ENCODE data around the gene WDR43. TPM values are rescaled to one million over a fixed set of nuclear protein-coding genes. Genes with fewer than 3 reads are reported as not detected.

WDR43 gene
- polyA plus RNA-seq, 1 donor (not counting 4 experiments of a cell fraction or from before 2014, with no cell fraction given) = 125 TPM

DNA sequence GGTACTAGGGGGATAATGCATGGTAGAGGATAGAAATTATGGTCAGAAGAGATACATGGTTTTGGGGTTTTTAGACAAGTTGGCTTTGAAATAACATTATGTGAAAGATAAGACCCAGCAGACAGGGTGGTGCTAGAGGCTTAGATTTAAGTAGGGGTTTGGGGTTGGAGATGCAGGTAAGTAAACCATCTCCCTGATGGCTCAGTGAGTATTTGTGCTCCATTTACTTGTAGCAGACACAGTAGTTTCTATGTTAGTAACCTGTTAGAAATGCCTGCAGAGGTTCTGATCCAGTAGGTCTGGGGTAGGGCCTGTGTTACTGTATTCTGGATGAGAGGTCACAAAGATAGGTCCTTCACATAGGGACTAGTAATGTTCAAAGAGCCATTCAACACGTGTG, 13.7 kb downstream of the WDR43 start:
- TF ChIP-seq, protein P1, sequence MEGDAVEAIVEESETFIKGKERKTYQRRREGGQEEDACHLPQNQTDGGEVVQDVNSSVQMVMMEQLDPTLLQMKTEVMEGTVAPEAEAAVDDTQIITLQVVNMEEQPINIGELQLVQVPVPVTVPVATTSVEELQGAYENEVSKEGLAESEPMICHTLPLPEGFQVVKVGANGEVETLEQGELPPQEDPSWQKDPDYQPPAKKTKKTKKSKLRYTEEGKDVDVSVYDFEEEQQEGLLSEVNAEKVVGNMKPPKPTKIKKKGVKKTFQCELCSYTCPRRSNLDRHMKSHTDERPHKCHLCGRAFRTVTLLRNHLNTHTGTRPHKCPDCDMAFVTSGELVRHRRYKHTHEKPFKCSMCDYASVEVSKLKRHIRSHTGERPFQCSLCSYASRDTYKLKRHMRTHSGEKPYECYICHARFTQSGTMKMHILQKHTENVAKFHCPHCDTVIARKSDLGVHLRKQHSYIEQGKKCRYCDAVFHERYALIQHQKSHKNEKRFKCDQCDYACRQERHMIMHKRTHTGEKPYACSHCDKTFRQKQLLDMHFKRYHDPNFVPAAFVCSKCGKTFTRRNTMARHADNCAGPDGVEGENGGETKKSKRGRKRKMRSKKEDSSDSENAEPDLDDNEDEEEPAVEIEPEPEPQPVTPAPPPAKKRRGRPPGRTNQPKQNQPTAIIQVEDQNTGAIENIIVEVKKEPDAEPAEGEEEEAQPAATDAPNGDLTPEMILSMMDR (optimal IDR thresholded peaks at IDR 0.05 in 1 of 3, IDR thresholded peaks at IDR 0.05 in 1 of 3, conservative IDR thresholded peaks at IDR 0.05 in 1 of 3; ENCODE audit: extremely low read depth in 1 of 3, insufficient read depth in 2 of 3, low read length in 3 of 3) = no peak
- Histone ChIP-seq H3K9ac (ENCODE audit: control insufficient read depth, extremely low read depth, insufficient read depth, low read length) (no peak overlapping the region), H3K4me2 (ENCODE audit: control insufficient read depth, extremely low read depth, insufficient read depth, low read depth, low read length) (no peak overlapping the region), H3K9me1 (ENCODE audit: control insufficient read depth, extremely low read depth, insufficient read depth, low read length) (no peaks in the 10 kb centered on the region), H3K36me3 (ENCODE audit: control insufficient read depth in 2 of 2, extremely low read depth in 1 of 2, insufficient read depth in 2 of 2, low read length in 2 of 2) (peaks cover 16 to 52% of the 10 kb centered on the region in 2 experiments), H2AFZ (ENCODE audit: control insufficient read depth, low read length) (no peak overlapping the region), H3K27me3 (ENCODE audit: control insufficient read depth, extremely low read depth, insufficient read depth, low read length) (no peaks in the 10 kb centered on the region), H3K79me2 (ENCODE audit: control insufficient read depth, insufficient read depth, low read length) (peaks cover 90% of the 10 kb centered on the region), H4K20me1 (ENCODE audit: control insufficient read depth, extremely low read depth, insufficient read depth, low read length) (peaks cover 25% of the 10 kb centered on the region), H3K9me3 (ENCODE audit: control insufficient read depth, low read depth, low read length) (no peaks in the 10 kb centered on the region), H3K27ac (ENCODE audit: control insufficient read depth, insufficient read depth, low read length) (no peak overlapping the region), H3K4me3 (ENCODE audit: control insufficient read depth in 2 of 3, extremely low read depth in 1 of 3, insufficient read depth in 2 of 3, low read depth in 1 of 3, low read length in 3 of 3) (no peak overlapping the region), H3K4me1 (ENCODE audit: control insufficient read depth, extremely low read depth, insufficient read depth, low read length) (no peaks in the 10 kb centered on the region)
- DNase-seq (ENCODE audit: low read depth, low spot score) = no peak
- dilution Hi-C loops (cut with MboI; ENCODE audit: extremely low pct_ligation_motif_present, low sequenced_read_pairs) = no loop called here
- FAIRE-seq = no peak

GRCh38 chr2:28909655-28910353, 15.3 kb downstream of the WDR43 start:
- Histone ChIP-seq H3K4me3 (ENCODE audit: control insufficient read depth in 2 of 3, extremely low read depth in 1 of 3, insufficient read depth in 2 of 3, low read depth in 1 of 3, low read length in 3 of 3) (no peak overlapping the region), H3K27me3 (ENCODE audit: control insufficient read depth, extremely low read depth, insufficient read depth, low read length) (no peaks in the 10 kb centered on the region), H3K9me1 (ENCODE audit: control insufficient read depth, extremely low read depth, insufficient read depth, low read length) (no peaks in the 10 kb centered on the region), H3K79me2 (ENCODE audit: control insufficient read depth, insufficient read depth, low read length) (peaks cover 86% of the 10 kb centered on the region), H3K4me2 (ENCODE audit: control insufficient read depth, extremely low read depth, insufficient read depth, low read depth, low read length) (no peak overlapping the region), H3K9me3 (ENCODE audit: control insufficient read depth, low read depth, low read length) (no peaks in the 10 kb centered on the region), H3K9ac (ENCODE audit: control insufficient read depth, extremely low read depth, insufficient read depth, low read length) (no peak overlapping the region), H3K4me1 (ENCODE audit: control insufficient read depth, extremely low read depth, insufficient read depth, low read length) (no peaks in the 10 kb centered on the region), H2AFZ (ENCODE audit: control insufficient read depth, low read length) (no peak overlapping the region), H3K27ac (ENCODE audit: control insufficient read depth, insufficient read depth, low read length) (no peak overlapping the region), H4K20me1 (ENCODE audit: control insufficient read depth, extremely low read depth, insufficient read depth, low read length) (peaks cover 21% of the 10 kb centered on the region), H3K36me3 (ENCODE audit: control insufficient read depth in 2 of 2, extremely low read depth in 1 of 2, insufficient read depth in 2 of 2, low read length in 2 of 2) (peaks cover 18 to 45% of the 10 kb centered on the region in 2 experiments)
- no peak for TF ChIP-seq EZH2 (IDR thresholded peaks at IDR 0.05; ENCODE audit: low read length)
- TF ChIP-seq, protein P1 (optimal IDR thresholded peaks at IDR 0.05 in 1 of 3, IDR thresholded peaks at IDR 0.05 in 1 of 3, conservative IDR thresholded peaks at IDR 0.05 in 1 of 3; ENCODE audit: extremely low read depth in 1 of 3, insufficient read depth in 2 of 3, low read length in 3 of 3) = no peak
- FAIRE-seq (no peak), DNase-seq (ENCODE audit: low read depth, low spot score) (no peak)
- dilution Hi-C loops (cut with MboI; ENCODE audit: extremely low pct_ligation_motif_present, low sequenced_read_pairs) = no loop called here
